Measurements from ENCODE around the gene RALGPS1. TPM values are rescaled to one million over a fixed set of nuclear protein-coding genes. Genes with fewer than 3 reads are reported as not detected.

RALGPS1 gene
- total RNA-seq, 4 donors from 2014 or later, result 2.2 to 10.3 (median 5.4) TPM

DNA sequence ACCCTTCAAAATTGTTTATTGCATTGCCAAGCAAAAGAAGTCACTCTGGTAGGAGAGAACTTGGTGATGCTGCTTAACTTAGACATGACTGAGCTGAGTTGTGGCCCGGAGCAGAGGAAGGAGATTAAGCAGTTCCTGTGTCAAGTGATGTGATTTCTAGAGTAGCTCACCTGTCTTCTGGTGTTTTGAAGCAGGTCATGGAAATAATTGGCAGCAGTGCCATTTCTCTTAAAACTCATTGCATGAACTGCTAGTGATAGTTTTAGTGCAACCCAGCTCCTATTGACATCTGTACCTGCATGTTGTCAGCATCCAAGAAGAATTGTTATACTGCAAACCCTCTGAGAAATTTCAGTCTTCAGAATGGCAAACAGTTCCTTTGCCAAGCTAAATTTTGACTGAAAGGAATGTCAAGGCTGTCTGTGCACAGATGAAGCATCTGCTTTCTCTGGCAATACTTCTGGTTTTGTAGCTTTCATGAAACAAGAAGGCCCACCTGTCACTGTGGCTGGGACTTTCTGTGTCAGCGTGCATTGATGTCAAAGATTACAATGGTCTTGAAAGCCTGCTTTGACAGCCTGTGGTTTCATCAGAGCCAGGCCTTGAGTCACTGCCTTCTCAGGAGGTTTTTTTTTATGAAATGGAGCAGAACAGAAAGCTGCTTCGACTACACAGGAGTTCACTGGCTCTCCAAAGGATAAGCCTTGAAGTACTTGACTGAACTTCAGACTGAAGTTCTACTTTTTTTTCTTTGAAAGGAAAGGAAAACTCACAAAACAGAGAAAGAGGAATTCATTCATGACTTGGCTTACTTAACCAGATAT lies 90.6 kb downstream of the RALGPS1 start:
- Histone ChIP-seq H3K4me1 (peaks cover 18 to 24% of the 10 kb centered on the region in 2 donors), H3K36me3 (no peaks in the 10 kb centered on the region), H3K4me3 (no peak overlapping the region), H3K27me3 (no peaks in the 10 kb centered on the region), H3K9me3 (no peaks in the 10 kb centered on the region), H3K27ac (peak overlapping the region in 2 of 4 donors; percentile 41 to 47)
- DNase-seq (no peak), ATAC-seq (peak; percentile 52 to 84)
- TF ChIP-seq POLR2A (IDR thresholded peaks at IDR 0.05), result no peak
- TF ChIP-seq, protein P1, sequence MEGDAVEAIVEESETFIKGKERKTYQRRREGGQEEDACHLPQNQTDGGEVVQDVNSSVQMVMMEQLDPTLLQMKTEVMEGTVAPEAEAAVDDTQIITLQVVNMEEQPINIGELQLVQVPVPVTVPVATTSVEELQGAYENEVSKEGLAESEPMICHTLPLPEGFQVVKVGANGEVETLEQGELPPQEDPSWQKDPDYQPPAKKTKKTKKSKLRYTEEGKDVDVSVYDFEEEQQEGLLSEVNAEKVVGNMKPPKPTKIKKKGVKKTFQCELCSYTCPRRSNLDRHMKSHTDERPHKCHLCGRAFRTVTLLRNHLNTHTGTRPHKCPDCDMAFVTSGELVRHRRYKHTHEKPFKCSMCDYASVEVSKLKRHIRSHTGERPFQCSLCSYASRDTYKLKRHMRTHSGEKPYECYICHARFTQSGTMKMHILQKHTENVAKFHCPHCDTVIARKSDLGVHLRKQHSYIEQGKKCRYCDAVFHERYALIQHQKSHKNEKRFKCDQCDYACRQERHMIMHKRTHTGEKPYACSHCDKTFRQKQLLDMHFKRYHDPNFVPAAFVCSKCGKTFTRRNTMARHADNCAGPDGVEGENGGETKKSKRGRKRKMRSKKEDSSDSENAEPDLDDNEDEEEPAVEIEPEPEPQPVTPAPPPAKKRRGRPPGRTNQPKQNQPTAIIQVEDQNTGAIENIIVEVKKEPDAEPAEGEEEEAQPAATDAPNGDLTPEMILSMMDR (IDR thresholded peaks at IDR 0.05 in 4 of 5, conservative IDR thresholded peaks at IDR 0.05 in 1 of 5), result no peak
- intact Hi-C loops (cut with DNase I; ENCODE audit: low total_unique reads), result no loop called here
- in situ Hi-C loops (cut with MboI; ENCODE audit: low sequenced_read_pairs in 4 of 4), result no loop called here

GRCh38 chr9:127005770-127006314 lies 91.3 kb downstream of the RALGPS1 start:
- no peaks in the 10 kb centered on the region for H3K36me3 ChIP-seq
- intact Hi-C loops (cut with DNase I; ENCODE audit: low total_unique reads), result no loop called here
- peaks cover 18 to 24% of the 10 kb centered on the region in 2 donors for H3K4me1 ChIP-seq
- H3K27ac ChIP-seq, result peak overlapping the region in 2 of 4 donors; percentile 41 to 47
- ATAC-seq (no peak), DNase-seq (no peak)
- no peak overlapping the region for H3K4me3 ChIP-seq
- in situ Hi-C loops (cut with MboI; ENCODE audit: low sequenced_read_pairs in 4 of 4), result no loop called here
- no peaks in the 10 kb centered on the region for H3K9me3 ChIP-seq
- H3K27me3 ChIP-seq, result no peaks in the 10 kb centered on the region
- no peak for TF ChIP-seq POLR2A (IDR thresholded peaks at IDR 0.05)
- TF ChIP-seq, protein P1 (IDR thresholded peaks at IDR 0.05 in 4 of 5, conservative IDR thresholded peaks at IDR 0.05 in 1 of 5), result no peak

- H3K27ac ChIP-seq, result no peak overlapping the region
- no peak for DNase-seq
- H3K36me3 ChIP-seq, result no peaks in the 10 kb centered on the region
- TF ChIP-seq, protein P1 (IDR thresholded peaks at IDR 0.05 in 4 of 5, conservative IDR thresholded peaks at IDR 0.05 in 1 of 5), result no peak
- no peak for TF ChIP-seq POLR2A (IDR thresholded peaks at IDR 0.05)
- in situ Hi-C loops (cut with MboI; ENCODE audit: low sequenced_read_pairs in 4 of 4), result no loop called here
- no peaks in the 10 kb centered on the region for H3K9me3 ChIP-seq
- H3K27me3 ChIP-seq, result no peaks in the 10 kb centered on the region
- no peak for ATAC-seq
- intact Hi-C loops (cut with DNase I; ENCODE audit: low total_unique reads), result no loop called here
- peaks cover 18 to 24% of the 10 kb centered on the region in 2 donors for H3K4me1 ChIP-seq
- H3K4me3 ChIP-seq, result no peak overlapping the region
Observed at GRCh38 chr9:127007638-127008037, 93.1 kb downstream of the RALGPS1 start.

DNA sequence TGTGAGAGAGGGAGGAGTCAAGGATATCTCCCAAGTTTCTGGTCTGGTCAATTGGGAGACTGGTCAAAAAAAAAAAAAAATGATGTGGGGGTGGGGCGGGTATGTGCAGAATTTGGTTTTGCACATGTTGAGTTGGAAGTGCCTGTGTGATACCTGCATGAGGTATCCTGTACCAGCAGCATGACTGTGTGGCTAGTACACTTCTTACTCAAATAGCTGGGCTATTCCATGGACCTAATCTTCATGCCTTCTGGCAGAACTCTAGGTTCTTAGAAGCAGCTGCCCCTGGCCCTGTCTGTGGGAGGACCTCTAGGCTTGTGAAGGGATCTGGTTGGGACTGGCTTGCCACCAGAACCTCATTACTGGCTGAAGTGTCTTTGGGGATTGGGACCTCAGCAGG lies 93.5 kb downstream of the RALGPS1 start:
- in situ Hi-C loops (cut with MboI; ENCODE audit: low sequenced_read_pairs in 4 of 4) (no loop called here), intact Hi-C loops (cut with DNase I; ENCODE audit: low total_unique reads) (no loop called here)
- Histone ChIP-seq H3K36me3 (no peaks in the 10 kb centered on the region), H3K9me3 (no peaks in the 10 kb centered on the region), H3K27ac (no peak overlapping the region), H3K27me3 (no peaks in the 10 kb centered on the region), H3K4me3 (no peak overlapping the region), H3K4me1 (peaks cover 18 to 24% of the 10 kb centered on the region in 2 donors)
- ATAC-seq (no peak), DNase-seq (no peak)
- TF ChIP-seq, protein P1 (IDR thresholded peaks at IDR 0.05 in 4 of 5, conservative IDR thresholded peaks at IDR 0.05 in 1 of 5), result no peak
- no peak for TF ChIP-seq POLR2A (IDR thresholded peaks at IDR 0.05)

All from gastrocnemius medialis (tissue), 4 donors.